Inferior parietal cortex (tissue), 1 donor: ENCODE measurements around the gene KRT1.
A peak's percentile ranks its signal among the peaks of the same experiment; 100 is the strongest.
"Not testable (repeated sequence)": the region's sequence is repeated elsewhere in the genome, so short reads cannot be mapped to it uniquely, and the experiment has no call there.

Experiments used
- DNase-seq: peaks from one replicate; pipeline ENCODE4 v3.0.0-alpha.2; 2016; ENCODE audit errors: extremely low spot score

Gene KRT1

DNA sequence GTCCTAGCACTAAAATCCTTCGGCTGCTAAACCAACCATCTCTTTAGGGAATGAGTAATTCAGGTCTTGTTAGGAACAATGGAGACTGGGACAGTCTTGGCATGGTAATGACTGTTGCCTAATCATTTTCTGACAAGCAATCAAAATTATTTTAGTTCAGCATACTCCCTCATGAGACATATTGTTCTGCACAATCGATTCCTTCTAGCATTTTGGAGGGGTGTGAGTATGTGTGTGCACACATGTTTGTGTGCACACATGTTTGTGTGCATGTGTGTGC is 2.1 kb upstream of the KRT1 start:
- no peak for DNase-seq

- DNase-seq: no peak
Observed at GRCh38 chr12:52681526-52682380, 1.5 kb upstream of the KRT1 start.

DNA sequence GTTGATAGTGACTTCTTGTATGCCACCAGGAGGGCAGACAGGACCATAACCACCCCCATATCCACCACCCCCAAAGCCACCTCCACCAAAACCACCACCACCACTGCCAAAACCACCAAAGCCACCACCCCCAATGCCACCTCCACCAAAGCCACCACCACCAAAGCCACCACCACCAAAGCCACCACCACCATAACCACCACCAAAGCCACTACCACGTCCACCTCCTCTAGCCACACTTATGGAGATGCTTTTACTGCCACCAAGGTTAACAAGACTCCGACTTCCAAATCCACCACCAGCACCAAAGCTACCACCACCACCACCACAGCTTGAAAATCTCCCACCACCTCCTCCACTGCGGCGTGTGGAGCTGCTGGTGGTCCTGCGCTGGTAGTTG is 332 bp downstream of the KRT1 start:
- DNase-seq: no peak

DNA sequence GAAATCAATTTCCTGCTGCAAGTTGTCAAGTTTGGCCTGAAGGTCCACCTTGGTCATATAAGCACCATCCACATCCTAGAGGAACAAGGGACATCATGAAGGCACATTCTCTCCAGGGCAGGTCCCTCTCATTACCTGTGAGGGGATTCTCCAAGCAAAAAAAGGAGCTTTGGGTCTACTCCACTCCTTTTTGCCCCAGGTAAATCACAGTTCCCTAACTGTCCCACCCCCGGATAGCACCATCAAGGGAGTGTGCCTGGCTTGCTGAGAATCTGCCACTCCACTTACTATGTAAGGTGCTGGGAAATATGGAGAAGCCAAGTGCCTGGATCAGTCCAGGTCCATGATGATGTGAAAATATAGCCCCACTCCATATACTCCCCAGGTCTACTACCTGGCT is 2.5 kb downstream of the KRT1 start:
- DNase-seq: no peak

DNA sequence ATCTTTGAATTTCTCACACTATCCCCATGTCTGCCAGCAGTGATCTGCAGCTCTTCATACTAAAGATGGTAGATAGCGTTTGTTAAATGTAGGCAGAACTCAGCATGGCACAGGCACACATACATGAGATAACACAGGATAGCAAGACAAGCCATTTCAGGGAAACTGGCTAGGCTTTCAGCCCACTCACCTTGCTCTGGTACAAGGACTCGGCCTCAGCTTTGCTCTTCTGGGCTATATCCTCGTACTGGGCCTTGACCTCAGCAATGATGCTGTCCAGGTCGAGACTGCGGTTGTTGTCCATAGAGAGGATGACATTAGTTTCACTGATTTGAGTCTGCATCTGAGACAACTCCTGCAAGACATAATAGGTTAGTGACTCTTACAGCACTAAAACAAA is 3.1 kb downstream of the KRT1 start:
- DNase-seq: no peak

DNA sequence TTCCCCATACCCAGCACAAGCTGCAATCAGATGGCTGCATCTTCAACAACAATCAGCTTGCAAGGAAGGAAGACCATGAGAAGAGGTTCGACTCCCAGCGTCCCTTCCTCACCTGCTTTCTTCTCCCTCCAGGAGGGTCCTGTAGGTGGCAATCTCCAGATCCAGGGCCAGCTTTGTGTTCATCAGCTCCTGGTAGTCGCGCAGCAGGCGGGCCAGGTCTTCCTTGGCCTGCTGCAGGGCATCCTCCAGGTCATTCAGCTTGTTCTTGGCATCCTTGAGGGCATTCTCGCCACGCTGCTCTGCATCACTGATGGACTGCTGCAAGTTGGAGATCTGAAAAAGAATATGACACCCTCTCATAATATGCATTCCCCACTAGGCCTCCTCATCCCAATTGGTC is 4.0 kb downstream of the KRT1 start:
- DNase-seq: no peak

- DNase-seq: no peak
Observed at GRCh38 chr12:52675301-52675701, 4.9 kb downstream of the KRT1 start.

GRCh38 chr12:52674433-52674775 is 5.8 kb downstream of the KRT1 start:
- no peak for DNase-seq

DNA sequence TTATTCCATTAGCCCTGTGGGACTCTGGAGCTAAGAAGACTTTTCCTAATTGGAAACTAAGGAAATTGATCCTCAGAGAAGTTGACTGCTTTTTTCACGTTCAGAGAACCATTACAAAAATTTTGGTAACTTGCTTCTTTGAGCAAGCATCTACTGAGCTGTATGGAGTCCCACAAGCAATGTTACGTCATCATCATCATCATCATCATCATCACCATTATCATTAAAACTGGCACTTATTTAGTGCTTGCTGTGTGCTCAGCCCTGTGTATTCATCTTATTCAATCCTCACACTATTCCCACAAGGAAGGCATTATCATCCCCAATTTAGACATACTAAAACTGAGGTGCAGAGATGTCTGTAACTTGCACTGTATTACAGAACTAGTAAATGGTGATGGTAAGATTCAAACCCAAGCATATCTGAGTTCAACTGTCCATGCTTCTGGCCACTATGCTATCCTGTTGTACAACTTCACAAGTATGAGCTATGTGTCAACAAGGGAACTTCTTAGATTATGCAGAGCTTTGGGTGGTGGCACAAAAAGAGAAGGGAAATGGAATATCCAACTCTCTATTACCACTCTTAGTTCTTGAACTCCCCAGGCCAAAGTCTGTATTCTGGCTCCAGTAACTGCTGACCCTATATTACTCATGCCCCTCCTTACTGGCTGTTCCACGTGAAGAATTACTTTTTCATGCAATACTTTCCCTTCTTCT is 6.3 kb downstream of the KRT1 start:
- DNase-seq: no peak

- no peak for DNase-seq
Observed at GRCh38 chr12:52673217-52673616, 7.0 kb downstream of the KRT1 start.

DNA sequence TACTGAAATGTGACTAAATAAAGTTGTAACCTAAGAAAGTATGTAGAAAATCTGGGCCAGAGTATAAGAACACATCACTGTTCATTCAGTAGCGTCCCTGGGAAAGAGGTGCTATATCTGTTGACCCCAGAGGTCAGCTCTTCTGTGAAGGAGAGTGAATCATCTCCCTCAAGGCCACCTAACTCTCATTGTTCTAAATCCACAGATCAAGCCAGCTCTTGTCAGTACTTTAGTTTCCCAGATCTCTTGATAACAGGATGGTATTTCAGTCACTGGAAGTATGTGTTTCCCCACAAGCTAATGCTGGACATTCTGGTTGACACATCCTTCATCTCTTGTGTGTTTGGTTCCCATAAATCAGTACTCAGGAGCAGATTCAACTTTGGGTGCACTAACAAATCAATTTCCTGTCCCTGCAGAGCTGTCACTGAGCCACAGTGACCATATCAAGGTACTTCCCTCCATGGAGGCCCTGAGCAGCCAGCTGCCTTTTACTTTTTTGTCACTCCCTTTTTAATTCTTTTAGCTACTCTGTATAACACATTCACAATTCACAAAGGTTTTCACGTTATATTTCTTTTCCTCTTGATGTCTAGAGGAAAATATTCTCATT is 7.8 kb downstream of the KRT1 start:
- DNase-seq: no peak

- DNase-seq: no peak
Observed at GRCh38 chr12:52670961-52671360, 9.2 kb downstream of the KRT1 start.

DNA sequence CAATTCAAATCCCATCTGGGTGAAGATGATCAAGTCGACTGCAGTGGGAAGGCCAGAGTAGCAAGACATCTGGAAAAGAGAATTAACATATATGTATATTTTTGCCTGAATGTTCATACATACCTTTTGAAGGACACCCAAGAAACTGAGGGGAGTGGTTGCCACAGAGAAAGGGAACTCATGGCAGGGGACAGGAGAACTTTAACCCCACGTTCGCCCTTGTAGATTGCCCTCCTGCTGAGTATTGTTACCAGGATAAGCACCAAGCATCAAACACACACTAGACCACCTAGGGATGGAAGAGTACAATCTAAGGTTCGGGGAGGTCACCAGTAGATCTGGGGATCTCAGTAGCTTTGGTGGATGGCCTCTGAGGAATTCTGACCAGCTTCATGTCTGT is 9.7 kb downstream of the KRT1 start:
- DNase-seq: no peak

DNA sequence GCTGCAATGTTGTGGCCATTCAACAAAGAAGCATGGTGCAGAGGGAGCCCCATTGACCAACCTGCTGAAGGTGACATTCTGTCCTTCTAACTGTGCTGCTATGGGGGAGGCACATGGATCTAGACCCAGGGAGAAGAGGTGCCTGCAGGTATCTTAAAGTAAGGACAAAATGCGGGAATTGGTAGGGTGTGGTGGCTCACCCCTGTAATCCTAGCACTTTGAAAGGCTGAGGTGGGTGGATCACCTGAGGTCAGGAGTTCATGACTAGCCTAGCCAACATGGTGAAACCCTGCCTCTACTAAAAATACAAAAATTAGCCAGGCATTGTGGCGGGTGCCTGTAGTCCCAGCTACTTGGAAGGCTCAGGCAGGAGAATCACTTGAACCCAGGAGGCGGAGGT is 10.3 kb downstream of the KRT1 start:
- not testable (repeated sequence) for DNase-seq

- no peak for DNase-seq
Observed at GRCh38 chr12:52669426-52669825, 10.8 kb downstream of the KRT1 start.

DNA sequence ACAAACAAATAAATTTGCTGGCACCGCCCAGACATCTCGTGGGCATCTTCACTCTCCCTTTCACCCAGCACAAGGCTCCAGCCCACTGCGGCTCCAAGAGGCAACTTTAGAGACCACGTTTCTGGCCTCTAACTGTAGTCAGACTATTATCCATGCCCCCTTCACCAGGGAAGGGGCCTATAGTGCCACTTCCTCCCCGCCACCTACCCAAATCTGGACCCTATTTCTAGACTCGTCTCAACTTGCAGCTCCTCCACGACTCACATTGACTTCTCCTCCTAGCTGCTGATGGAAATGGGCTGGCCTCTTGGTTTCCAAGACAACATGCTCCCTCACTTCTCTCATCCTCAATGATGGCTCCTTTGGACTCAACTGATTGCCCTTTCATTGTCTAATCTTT is 12.3 kb downstream of the KRT1 start:
- no peak for DNase-seq

- no peak for DNase-seq
Observed at GRCh38 chr12:52667509-52667908, 12.7 kb downstream of the KRT1 start.

DNA sequence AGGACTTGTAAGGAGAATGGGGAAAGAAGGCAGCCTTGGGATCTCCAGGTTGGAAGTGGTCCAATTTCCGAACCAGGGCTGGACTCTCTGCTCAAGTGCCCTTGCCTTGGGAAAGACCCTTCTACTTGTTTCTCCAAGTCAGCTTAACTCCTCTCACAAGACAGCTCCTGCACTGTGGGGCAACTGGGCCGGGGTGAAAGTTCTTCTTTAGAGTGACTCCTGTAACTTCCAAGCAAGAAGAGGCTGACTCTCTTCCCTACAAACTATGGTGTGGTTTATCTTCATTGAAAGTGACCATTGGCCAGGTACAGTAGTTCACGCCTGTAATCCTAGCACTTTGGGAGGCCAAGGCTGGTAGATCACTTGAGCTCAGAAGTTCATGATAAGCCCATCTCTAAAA is 13.7 kb downstream of the KRT1 start:
- no peak for DNase-seq

- no peak for DNase-seq
Observed at GRCh38 chr12:52663420-52663819, 16.8 kb downstream of the KRT1 start.

DNA sequence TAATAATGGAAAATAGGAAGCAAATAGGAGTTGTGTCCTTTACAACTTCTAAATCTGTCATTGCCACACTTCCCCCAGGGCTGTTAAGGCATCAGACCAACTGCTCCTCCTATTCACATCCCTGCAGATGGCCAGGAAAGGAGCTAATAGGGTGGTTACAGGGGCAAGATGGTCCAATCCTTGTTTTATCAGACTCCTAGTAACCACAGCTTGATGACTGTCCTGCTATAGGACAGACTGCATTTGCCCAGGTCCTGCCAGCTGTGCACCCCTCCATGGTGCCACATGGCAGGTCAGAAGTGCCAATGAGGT is 17.3 kb downstream of the KRT1 start:
- no peak for DNase-seq

DNA sequence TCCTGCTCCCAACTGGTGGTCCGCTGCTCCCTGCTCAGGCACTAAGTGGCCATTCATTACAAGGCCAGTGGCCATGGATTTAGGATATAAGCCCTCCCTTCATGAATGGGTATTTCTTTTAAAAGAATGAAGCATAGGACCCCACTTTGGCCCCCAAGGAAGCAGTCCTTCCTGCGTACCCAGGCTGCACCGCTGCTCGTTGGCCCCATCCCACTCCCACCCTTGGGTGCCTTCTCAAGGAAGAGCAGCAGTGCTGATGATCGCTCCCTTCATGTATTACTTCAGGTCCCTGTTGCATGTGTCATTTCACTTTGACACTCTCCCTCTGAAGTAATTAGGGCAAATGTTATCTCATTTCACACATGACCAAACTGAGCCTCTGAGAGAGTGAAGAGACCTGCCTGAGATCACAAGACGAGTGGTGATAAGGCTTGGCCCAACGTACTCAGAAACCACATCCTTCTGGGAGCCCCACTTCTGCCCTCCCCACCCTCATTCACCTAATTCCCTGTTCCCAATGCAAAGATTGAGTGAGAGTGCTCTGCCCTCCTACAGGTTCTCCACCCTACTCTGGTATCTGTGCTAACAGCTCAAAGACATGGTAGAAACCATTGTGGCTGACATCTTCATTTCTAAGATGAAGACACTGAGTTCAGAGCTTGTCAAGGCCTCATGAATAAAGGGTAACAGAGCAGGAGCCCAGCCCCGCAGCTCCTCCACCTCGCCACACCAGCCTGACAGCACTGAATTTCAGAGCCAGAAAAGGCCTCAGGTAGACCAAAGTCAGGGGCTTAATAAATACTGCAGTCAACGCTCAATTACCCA is 17.9 kb downstream of the KRT1 start:
- DNase-seq: peak; percentile 15

DNA sequence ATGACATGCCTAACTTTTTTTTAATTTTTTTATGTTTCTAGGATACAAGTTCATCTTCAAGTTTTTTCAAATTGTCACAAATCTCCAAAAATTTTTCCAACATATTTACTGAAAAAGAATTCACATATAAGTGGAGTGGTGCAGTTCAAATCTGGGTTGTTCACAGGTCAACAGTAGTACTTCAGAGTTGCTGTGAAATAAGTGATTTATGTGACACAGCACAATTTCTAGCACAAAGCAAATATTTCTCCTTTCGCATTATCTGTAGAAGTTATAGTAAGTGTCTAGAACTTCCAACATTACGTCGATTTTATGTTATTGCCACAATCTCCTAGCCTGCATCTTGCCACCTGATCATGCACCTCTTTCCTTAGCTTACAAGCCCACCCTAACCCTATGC is 18.5 kb downstream of the KRT1 start:
- DNase-seq: no peak
